IMR-90 (cell line): ENCODE data around the gene CTAGE1. TPM values are rescaled to one million over a fixed set of nuclear protein-coding genes. Genes with fewer than 3 reads are reported as not detected.

Experiments
- ATAC-seq: fragments of 200-7000 bp; cut with Tn5 transposase; 2 replicates; pipeline ENCODE4 v1.9.1; 2020; ENCODE audit warnings: low read depth, mild to moderate bottlenecking, moderate library complexity
- BruUV-seq: library from RNA; stranded (reverse); fragments of 400-500 nt; replicated peaks from 2 replicates; lab custom pipeline; 2021; lab: Mats Ljungman, UMichigan
- CTCF ChIA-PET: fragments of 300-600 bp; formaldehyde crosslinking; extraction: SDS; loops from one replicate; lab custom pipeline; 2021; ENCODE audit warnings: antibody characterized with exemption; lab: Yijun Ruan, JAX
- POLR2A ChIA-PET: fragments of 300-600 bp; sonication (Branson Sonifier 250); formaldehyde crosslinking; loops from one replicate; lab custom pipeline; 2022; ENCODE audit warnings: antibody characterized with exemption; ENCODE audit not compliant: unreplicated experiment; lab: Charles Lee
- DNase-seq: peaks from one replicate; pipeline ENCODE4 v3.0.0; 2013
- H2AFZ ChIP-seq: replicated peaks from 2 replicates; pipeline ENCODE3; 2013; ENCODE audit warnings: low read length, mild to moderate bottlenecking; ENCODE audit not compliant: poor library complexity
- H2AK5ac ChIP-seq: 2 replicates; pipeline ENCODE4 v1.6.1; 2013; ENCODE audit warnings: low read depth, low read length, inconsistent platforms
- H2AK9ac ChIP-seq: replicated peaks from 2 replicates; pipeline ENCODE3; 2013; ENCODE audit warnings: mild to moderate bottlenecking, low read depth, low read length, moderate library complexity; ENCODE audit not compliant: poor library complexity
- H2BK120ac ChIP-seq: 2 replicates; pipeline ENCODE4 v1.6.1; 2013; ENCODE audit warnings: low read depth, low read length, inconsistent platforms
- H2BK15ac ChIP-seq: 3 replicates; pipeline ENCODE4 v1.6.1; 2013; ENCODE audit warnings: low read depth, low read length, inconsistent platforms
- H2BK20ac ChIP-seq: 2 replicates; pipeline ENCODE4 v1.6.1; 2013; ENCODE audit warnings: low read depth, mild to moderate bottlenecking, inconsistent platforms, low read length, moderate library complexity
- H2BK5ac ChIP-seq: 2 replicates; pipeline ENCODE4 v1.6.1; 2013; ENCODE audit warnings: mild to moderate bottlenecking, low read depth, low read length, inconsistent platforms; ENCODE audit not compliant: poor library complexity, severe bottlenecking
- H3K14ac ChIP-seq: replicated peaks from 2 replicates; pipeline ENCODE4 v1.6.1; 2013; ENCODE audit warnings: low read depth, low read length, inconsistent platforms
- H3K18ac ChIP-seq: 2 replicates; pipeline ENCODE4 v1.6.1; 2013; ENCODE audit warnings: low read depth, low read length, control low read depth
- H3K23ac ChIP-seq: 2 replicates; pipeline ENCODE4 v1.6.1; 2013; ENCODE audit warnings: low read depth, low read length, inconsistent platforms
- H3K27ac ChIP-seq: 2 replicates; pipeline ENCODE4 v1.5.1; 2013; ENCODE audit warnings: mild to moderate bottlenecking, control low read depth, low read length; ENCODE audit not compliant: insufficient read depth
- H3K27me3 ChIP-seq: 2 replicates; pipeline ENCODE4 v1.6.1; 2013; ENCODE audit warnings: low read length; ENCODE audit not compliant: control insufficient read depth, insufficient read depth
- H3K36me3 ChIP-seq: 2 replicates; pipeline ENCODE4 v1.6.1; 2013; ENCODE audit warnings: low read length, mixed read lengths; ENCODE audit not compliant: control insufficient read depth, insufficient read depth
- H3K4ac ChIP-seq: 2 replicates; pipeline ENCODE4 v1.6.1; 2013; ENCODE audit warnings: low read depth, low read length, inconsistent platforms
- H3K4me1 ChIP-seq: 2 replicates; pipeline ENCODE4 v1.6.1; 2013; ENCODE audit warnings: low read length, mixed read lengths; ENCODE audit not compliant: control insufficient read depth, insufficient read depth
- H3K4me2 ChIP-seq: 2 replicates; pipeline ENCODE4 v1.6.1; 2013; ENCODE audit warnings: low read depth, mild to moderate bottlenecking, control low read depth, low read length, moderate library complexity
- H3K4me3 ChIP-seq: 2 replicates; pipeline ENCODE4 v1.5.1; 2013; ENCODE audit warnings: low read depth, mild to moderate bottlenecking, control low read depth, low read length, moderate library complexity; ENCODE audit not compliant: insufficient read depth
- H3K56ac ChIP-seq: 2 replicates; pipeline ENCODE4 v1.6.1; 2013; ENCODE audit warnings: low read length, inconsistent platforms; ENCODE audit not compliant: insufficient read depth; ENCODE audit errors: extremely low read depth
- H3K79me1 ChIP-seq, 2 experiments: 2 replicates each; pipeline ENCODE4 v1.6.1; 2013; ENCODE audit warnings: low read length in 2 of 2, inconsistent platforms in 1 of 2, low read depth in 1 of 2
- H3K9ac ChIP-seq: 2 replicates; pipeline ENCODE4 v1.6.1; 2013; ENCODE audit warnings: low read depth, low read length, control low read depth
- H3K9me1 ChIP-seq: 2 replicates; pipeline ENCODE4 v1.6.1; 2013; ENCODE audit warnings: low read length, inconsistent platforms; ENCODE audit not compliant: insufficient read depth
- H3K9me3 ChIP-seq: 2 replicates; pipeline ENCODE4 v1.6.1; 2013; ENCODE audit warnings: low read length; ENCODE audit not compliant: control insufficient read depth, insufficient read depth
- H4K20me1 ChIP-seq: 2 replicates; pipeline ENCODE4 v1.6.1; 2013; ENCODE audit warnings: low read length, inconsistent platforms; ENCODE audit not compliant: insufficient read depth
- H4K5ac ChIP-seq: 2 replicates; pipeline ENCODE4 v1.6.1; 2013; ENCODE audit warnings: mild to moderate bottlenecking, low read depth, low read length, control low read depth
- H4K8ac ChIP-seq, 2 experiments: 2 replicates each; pipeline ENCODE4 v1.6.1; 2013; ENCODE audit warnings: low read depth in 2 of 2, low read length in 2 of 2, control low read depth in 1 of 2, inconsistent platforms in 1 of 2
- H4K91ac ChIP-seq: 2 replicates; pipeline ENCODE4 v1.6.1; 2013; ENCODE audit warnings: low read depth, low read length, inconsistent platforms; ENCODE audit not compliant: insufficient read depth
- BHLHE40 ChIP-seq: fragments of 150-350 bp; IDR thresholded peaks from 2 replicates; pipeline ENCODE4 v1.6.1; 2016; ENCODE audit warnings: mild to moderate bottlenecking, low read depth, low read length
- CEBPB ChIP-seq: IDR thresholded peaks from 2 replicates; pipeline ENCODE4 v1.6.1; 2012; ENCODE audit warnings: low read depth, low read length, improper control_type of control experiment
- CTCF ChIP-seq: conservative IDR thresholded peaks from 2 replicates; pipeline ENCODE4 v1.5.1; 2012; ENCODE audit warnings: mild to moderate bottlenecking, low read depth, low read length, improper control_type of control experiment
- FOS ChIP-seq: fragments of 150-350 bp; IDR thresholded peaks from 2 replicates; pipeline ENCODE4 v1.6.1; 2016; ENCODE audit warnings: low read depth, low read length
- MAFK ChIP-seq: IDR thresholded peaks from 2 replicates; pipeline ENCODE4 v1.6.1; 2012; ENCODE audit warnings: low read depth, low read length, improper control_type of control experiment
- NFE2L2 ChIP-seq: fragments of 150-350 bp; IDR thresholded peaks from 2 replicates; pipeline ENCODE4 v1.6.1; 2016; ENCODE audit warnings: low read depth, mild to moderate bottlenecking, low read length
- POLR2A ChIP-seq: IDR thresholded peaks from 2 replicates; pipeline ENCODE4 v1.6.1; 2012; ENCODE audit warnings: mild to moderate bottlenecking, low read depth, low read length
- RAD21 ChIP-seq: IDR thresholded peaks from 2 replicates; pipeline ENCODE4 v1.6.1; 2012; ENCODE audit warnings: low read length, improper control_type of control experiment
- USF2 ChIP-seq: fragments of 150-350 bp; IDR thresholded peaks from 2 replicates; pipeline ENCODE4 v1.6.1; 2017; ENCODE audit warnings: mild to moderate bottlenecking, antibody characterized with exemption, low read length, low read depth
- WGBS, 2 experiments: methylation state at CpG; one replicate each; pipeline versions ENCODE4 v1.1.5 to v1.1.7; 2013; ENCODE audit warnings: missing lambda C conversion rate in 2 of 2; ENCODE audit not compliant: insufficient read length in 1 of 2; ENCODE audit errors: extremely low coverage in 2 of 2; 5-methylcytosine and 5-hydroxymethylcytosine counted together
- dilution Hi-C: fragments of 300-500 bp; cut with HindIII; formaldehyde crosslinking; loops from one replicate; pipeline ENCODE4 v1.14.3; 2018; ENCODE audit warnings: low sequenced_read_pairs; ENCODE audit not compliant: unreplicated experiment
- in situ Hi-C: fragments of 300-500 bp; cut with MboI; formaldehyde crosslinking; loops from 3 replicates; pipeline ENCODE4 v1.14.3; 2019; ENCODE audit warnings: low sequenced_read_pairs, inconsistent platforms, mixed read lengths
- intact Hi-C: fragments of 100-400 bp; cut with micrococcal nuclease; formaldehyde crosslinking; loops from 2 replicates; pipeline ENCODE4 v1.10.0; 2022
- polyA plus RNA-seq, 3 experiments: library from polyadenylated mRNA; depleted of rRNA; stranded (reverse); fragments of >200 nt; gene quantifications; 2 replicates each; pipeline ENCODE4 v1.2.3, GENCODE V29; 2012; ENCODE audit warnings: low replicate concordance in 1 of 3
- total RNA-seq: library from RNA; depleted of rRNA; stranded (reverse); fragments of >200 nt; gene quantifications from 2 replicates; pipeline ENCODE4 v1.2.3, GENCODE V29; 2012

Gene CTAGE1
- total and polyA plus RNA-seq, 2 of the 4 experiments (the other 2 are of a cell fraction), result 0.09 TPM; not detected in 1

- no peaks in the 10 kb centered on the region for H3K27me3 ChIP-seq
- H3K79me1 ChIP-seq, result no peaks in the 10 kb centered on the region
- peak overlapping the region; percentile 43 for H3K4me2 ChIP-seq
- H2BK20ac ChIP-seq, result peak overlapping the region; percentile 91
- ATAC-seq, result peak; percentile 65
- DNase-seq, result peak; percentile 89
- peak overlapping the region; percentile 94 for H4K91ac ChIP-seq
- no TSS peak for BruUV-seq
- H2AK9ac ChIP-seq, result peak overlapping the region; percentile 65
- peak overlapping the region; percentile 75 to 94 for H4K8ac ChIP-seq
- peaks cover 34% of the 10 kb centered on the region for H3K4me1 ChIP-seq
- POLR2A ChIA-PET, result interaction anchor here (1.0 kb wide), 1 partner anchor 27 kb away, joined by 3 read pairs; no protein-coding TSS in a partner anchor
- peak overlapping the region; percentile 89 for H3K23ac ChIP-seq
- H3K9ac ChIP-seq, result peak overlapping the region; percentile 28
- H3K4ac ChIP-seq, result peak overlapping the region; percentile 96
- no peak for TF ChIP-seq CTCF
- no peak for TF ChIP-seq USF2
- 0 out of 2 replicates have a peak, but pooled peaks have one; percentile 18 for TF ChIP-seq MAFK
- peak; percentile 41; the same call in 1 of the 2 replicates for TF ChIP-seq POLR2A
- peak; percentile 33; the same call in 1 of the 2 replicates for TF ChIP-seq FOS
- TF ChIP-seq BHLHE40, result peak; percentile 17; the same call in 1 of the 2 replicates
- peak; percentile 13; the same call in 1 of the 2 replicates for TF ChIP-seq CEBPB
- peak; percentile 15; the same call in 1 of the 2 replicates for TF ChIP-seq RAD21
- no peak for TF ChIP-seq NFE2L2
- intact Hi-C loops, result loop anchor here (1.0 to 2.0 kb wide), 4 partner anchors 38 to 277 kb away; no protein-coding TSS in a partner anchor
- no peaks in the 10 kb centered on the region for H3K36me3 ChIP-seq
- peak overlapping the region; percentile 94 for H2BK120ac ChIP-seq
- peak overlapping the region; percentile 83 for H3K18ac ChIP-seq
- no peaks in the 10 kb centered on the region for H4K20me1 ChIP-seq
- in situ Hi-C loops, result loop anchor here (10.0 kb wide), 1 partner anchor 88 kb away; no protein-coding TSS in a partner anchor
- H2AK5ac ChIP-seq, result peak overlapping the region; percentile 92
- peak overlapping the region; percentile 26 for H2AFZ ChIP-seq
- peak overlapping the region; percentile 92 for H4K5ac ChIP-seq
- WGBS, 2 experiments, result no CpG with 5 or more reads among the region's 3 CpGs
- H3K4me3 ChIP-seq, result no peak overlapping the region
- H2BK5ac ChIP-seq, result peak overlapping the region; percentile 89
- peak overlapping the region; percentile 65 for H3K27ac ChIP-seq
- dilution Hi-C loops, result no loop called here
- peaks cover 6% of the 10 kb centered on the region for H3K9me3 ChIP-seq
- H3K9me1 ChIP-seq, result peaks cover 22% of the 10 kb centered on the region
- CTCF ChIA-PET, result interaction anchor here (1.0 to 1.1 kb wide), 3 partner anchors 37 to 296 kb away, joined by 3 read pairs; no protein-coding TSS in a partner anchor
- H3K14ac ChIP-seq, result peak overlapping the region; percentile 61
- peak overlapping the region; percentile 71; the same call in 2 of the 3 replicates for H2BK15ac ChIP-seq
- peak overlapping the region; percentile 94; the same call in 1 of the 2 replicates for H3K56ac ChIP-seq
Observed at GRCh38 chr18:22466608-22467395, 49.1 kb upstream of the CTAGE1 start.
